Breast epithelium (tissue), 4 donors: ENCODE measurements around the gene TMEM108. TPM values are rescaled to one million over a fixed set of nuclear protein-coding genes. Genes with fewer than 3 reads are reported as not detected.

Source experiments
- DNase-seq, 2 donors: peaks; one replicate each; pipeline ENCODE4 v3.0.0-alpha.2; 2019; ENCODE audit warnings: low spot score in 2 of 2
- H3K27ac ChIP-seq, 2 donors: fragments of 200-600 bp; sonication (generic) in 1 of 2; one replicate each; pipeline ENCODE4 v1.5.1; 2016 to 2019; ENCODE audit warnings: mild to moderate bottlenecking in 1 of 2
- H3K27me3 ChIP-seq, 2 donors: fragments of 200-600 bp; sonication (generic) in 1 of 2; one replicate each; pipeline versions ENCODE4 v1.5.1 to v1.6.0; 2017 to 2019; ENCODE audit warnings: control low read depth in 1 of 2, mild to moderate bottlenecking in 1 of 2
- H3K36me3 ChIP-seq: fragments of 200-600 bp; one replicate; pipeline ENCODE4 v1.5.1; 2019
- H3K4me1 ChIP-seq, 2 donors: fragments of 200-600 bp; sonication (generic); one replicate each; pipeline ENCODE4 v1.5.1; 2016 to 2019; ENCODE audit warnings: control low read depth in 1 of 2
- H3K4me3 ChIP-seq, 3 donors: fragments of 200-600 bp; sonication (generic); 1 replicate in 2 of 3; 2 replicates in 1 of 3; pipeline ENCODE4 v1.5.1; 2016 to 2019; ENCODE audit warnings: mild to moderate bottlenecking in 3 of 3, moderate library complexity in 2 of 3
- H3K9me3 ChIP-seq, 2 donors: fragments of 200-600 bp; sonication (generic) in 1 of 2; one replicate each; pipeline ENCODE4 v1.5.1; 2016 to 2019; ENCODE audit warnings: control low read depth in 1 of 2
- CTCF ChIP-seq, 3 donors: fragments of 450-650 bp; IDR thresholded peaks; one replicate each; pipeline ENCODE4 v1.5.1; 2016 to 2017; ENCODE audit warnings: antibody characterized with exemption in 3 of 3, mild to moderate bottlenecking in 3 of 3, moderate library complexity in 3 of 3
- POLR2A ChIP-seq: fragments of 450-650 bp; IDR thresholded peaks from one replicate; pipeline ENCODE4 v1.6.1; 2016; ENCODE audit warnings: antibody characterized with exemption, mild to moderate bottlenecking, moderate library complexity
- POLR2AphosphoS5 ChIP-seq, 3 donors: sonication (generic); formaldehyde crosslinking; IDR thresholded peaks; one replicate each; pipeline ENCODE4 v1.6.1; 2017; ENCODE audit warnings: antibody characterized with exemption in 3 of 3
- intact Hi-C: fragments of 100-400 bp; cut with DNase I; formaldehyde crosslinking; loops from one replicate; pipeline ENCODE4 v1.15.1; 2023; ENCODE audit warnings: low total_unique reads
- total RNA-seq, 3 donors: library from RNA; depleted of rRNA; stranded (reverse); fragments of >200 nt; gene quantifications; one replicate each; pipeline ENCODE4 v1.1.0, GENCODE V29; 2016

Gene TMEM108
- total RNA-seq, 3 donors from 2014 or later = 0.44 to 0.98 (median 0.48) TPM

DNA sequence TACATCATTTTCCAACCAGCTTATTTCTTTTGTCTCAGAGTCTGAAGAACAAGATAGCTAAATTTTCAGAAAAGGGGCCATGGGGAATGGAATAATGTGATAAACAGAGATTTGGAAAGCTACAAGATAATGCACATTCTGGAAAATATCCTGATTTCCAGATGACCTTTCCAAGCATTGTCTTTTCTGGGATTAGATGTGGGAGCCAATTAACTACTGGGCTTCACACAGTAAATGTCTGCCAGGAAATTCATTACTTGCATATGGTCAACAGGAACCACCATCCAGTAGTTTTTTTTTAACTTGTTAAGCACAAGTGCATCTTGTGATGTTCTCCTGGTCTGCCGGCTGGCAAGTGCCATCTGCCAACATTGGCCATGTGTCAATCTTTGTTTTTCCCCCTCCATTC, 230.5 kb downstream of the TMEM108 start:
- Histone ChIP-seq H3K27ac (no peak overlapping the region), H3K36me3 (no peaks in the 10 kb centered on the region), H3K27me3 (no peaks in the 10 kb centered on the region), H3K4me1 (no peaks in the 10 kb centered on the region), H3K4me3 (no peak overlapping the region), H3K9me3 (no peaks in the 10 kb centered on the region)
- intact Hi-C loops = no loop called here
- DNase-seq = no peak
- TF ChIP-seq POLR2A (no peak), CTCF (IDR thresholded peaks at IDR 0.05) (no peak)

DNA sequence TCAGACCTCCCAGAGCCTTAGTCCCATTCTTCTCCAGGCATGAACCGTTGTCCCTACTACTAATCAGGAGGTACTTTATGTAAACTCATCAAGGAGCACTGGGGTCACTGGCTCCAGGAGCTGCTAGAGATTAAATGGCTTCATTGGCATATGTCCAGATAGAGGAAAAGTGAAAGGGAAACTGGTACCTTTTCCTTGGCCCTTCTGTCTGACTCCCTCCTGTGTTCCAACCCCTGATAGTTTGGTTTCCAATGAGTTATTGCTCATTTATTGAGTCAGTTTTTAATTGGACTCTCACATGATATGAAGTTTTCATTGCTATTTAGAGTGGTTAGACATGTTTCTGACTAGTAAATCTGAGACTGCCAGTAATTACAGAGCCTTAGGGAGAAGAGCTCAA, 231.2 kb downstream of the TMEM108 start:
- Histone ChIP-seq H3K27ac (no peak overlapping the region), H3K9me3 (no peaks in the 10 kb centered on the region), H3K4me1 (no peaks in the 10 kb centered on the region), H3K36me3 (no peaks in the 10 kb centered on the region), H3K27me3 (no peaks in the 10 kb centered on the region), H3K4me3 (no peak overlapping the region)
- TF ChIP-seq POLR2A (no peak), CTCF (IDR thresholded peaks at IDR 0.05) (no peak), POLR2AphosphoS5 (IDR thresholded peaks at IDR 0.05) (no peak)
- intact Hi-C loops = no loop called here
- DNase-seq = no peak

DNA sequence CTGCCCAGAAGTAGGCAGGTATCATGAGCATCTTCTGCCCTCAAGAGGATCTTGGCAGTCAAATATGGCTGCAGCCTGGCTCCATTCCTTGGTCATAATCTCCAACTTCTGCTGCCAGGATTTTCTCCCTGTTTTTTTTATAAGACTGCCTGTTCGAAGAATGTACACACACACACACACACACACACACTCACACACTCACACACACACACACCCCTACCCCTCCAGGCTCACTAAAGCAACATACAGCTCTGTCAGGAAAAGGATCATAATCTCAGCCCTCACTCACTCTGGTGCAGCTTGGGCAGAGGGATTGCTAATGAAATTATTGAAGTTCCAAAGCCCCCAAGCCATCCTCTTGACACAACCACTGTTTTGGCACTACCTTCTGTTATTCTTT, 232.4 kb downstream of the TMEM108 start:
- intact Hi-C loops = no loop called here
- DNase-seq = no peak
- no peak overlapping the region for H3K27ac ChIP-seq
- no peak overlapping the region for H3K4me3 ChIP-seq
- TF ChIP-seq POLR2AphosphoS5 (IDR thresholded peaks at IDR 0.05) (no peak), POLR2A (no peak), CTCF (IDR thresholded peaks at IDR 0.05) (no peak)
- H3K9me3 ChIP-seq = no peaks in the 10 kb centered on the region
- H3K27me3 ChIP-seq = no peaks in the 10 kb centered on the region
- no peaks in the 10 kb centered on the region for H3K36me3 ChIP-seq
- H3K4me1 ChIP-seq = no peaks in the 10 kb centered on the region

GRCh38 chr3:133271042-133271441, 232.9 kb downstream of the TMEM108 start:
- H3K4me3 ChIP-seq = no peak overlapping the region
- no peak overlapping the region for H3K27ac ChIP-seq
- H3K9me3 ChIP-seq = no peaks in the 10 kb centered on the region
- H3K4me1 ChIP-seq = no peaks in the 10 kb centered on the region
- intact Hi-C loops = no loop called here
- H3K36me3 ChIP-seq = no peaks in the 10 kb centered on the region
- TF ChIP-seq CTCF (IDR thresholded peaks at IDR 0.05) (no peak), POLR2A (no peak), POLR2AphosphoS5 (IDR thresholded peaks at IDR 0.05) (no peak)
- DNase-seq = no peak
- no peaks in the 10 kb centered on the region for H3K27me3 ChIP-seq

DNA sequence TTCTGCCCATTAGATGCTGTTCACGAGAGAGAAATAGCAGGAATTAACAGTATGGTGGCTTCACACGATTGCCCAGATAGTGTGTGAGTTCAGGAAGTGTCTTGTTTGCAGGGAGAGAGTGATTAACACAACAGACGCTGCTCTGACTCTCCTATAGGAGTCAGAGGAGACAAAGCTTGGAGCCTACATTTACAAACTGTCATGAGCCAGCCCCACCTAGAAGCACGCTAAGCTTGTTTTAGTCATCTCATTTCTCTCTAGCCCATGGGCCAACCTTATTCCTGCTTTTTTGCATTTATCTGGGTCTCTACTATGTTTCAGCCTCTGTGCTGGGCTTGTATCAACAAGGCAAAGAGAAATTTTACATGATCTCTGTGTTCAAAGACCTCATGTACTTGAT, 233.3 kb downstream of the TMEM108 start:
- Histone ChIP-seq H3K36me3 (no peaks in the 10 kb centered on the region), H3K4me3 (no peak overlapping the region), H3K27ac (no peak overlapping the region), H3K4me1 (no peaks in the 10 kb centered on the region), H3K27me3 (no peaks in the 10 kb centered on the region), H3K9me3 (no peaks in the 10 kb centered on the region)
- intact Hi-C loops = no loop called here
- no peak for DNase-seq
- TF ChIP-seq POLR2A (no peak), CTCF (IDR thresholded peaks at IDR 0.05) (no peak)
